Measurements from ENCODE around the gene RPRML.

- TF ChIP-seq CTCF (IDR thresholded peaks at IDR 0.05 in 8 of 11, conservative IDR thresholded peaks at IDR 0.05 in 3 of 11): no peak
- TF ChIP-seq POLR2A (IDR thresholded peaks at IDR 0.05): no peak
- no peak for TF ChIP-seq POLR2AphosphoS5 (IDR thresholded peaks at IDR 0.05)
Observed at GRCh38 chr17:46976626-46977270, 2.3 kb downstream of the RPRML start.

Measured in spleen (tissue), 7 donors.